Neural crest cell (in vitro differentiated cells): ENCODE results near the gene CBFA2T2. TPM values are rescaled to one million over a fixed set of nuclear protein-coding genes. Genes with fewer than 3 reads are reported as not detected.
"Not testable (repeated sequence)": the region's sequence is repeated elsewhere in the genome, so short reads cannot be mapped to it uniquely, and the experiment has no call there.

Experiments
- DNase-seq: peaks from one replicate; pipeline ENCODE4 v3.0.0; 2021; ENCODE audit warnings: low read depth, mixed read lengths, low spot score
- H3K27ac Mint-ChIP-seq: one replicate; pipeline ENCODE4 v1.8.0; 2021; ENCODE audit warnings: mild to moderate bottlenecking, mixed read lengths; ENCODE audit not compliant: unreplicated experiment
- H3K27me3 Mint-ChIP-seq: 2 replicates; pipeline ENCODE4 v1.8.0; 2021; ENCODE audit warnings: low read depth, mild to moderate bottlenecking, mixed read lengths
- H3K36me3 Mint-ChIP-seq: 2 replicates; pipeline ENCODE4 v1.8.0; 2021; ENCODE audit warnings: low read depth, mild to moderate bottlenecking, mixed read lengths
- H3K4me1 Mint-ChIP-seq: 2 replicates; pipeline ENCODE4 v1.8.0; 2021; ENCODE audit warnings: mixed read lengths
- H3K4me3 Mint-ChIP-seq: one replicate; pipeline ENCODE4 v1.8.0; 2021; ENCODE audit warnings: mild to moderate bottlenecking, mixed read lengths
- H3K9me3 Mint-ChIP-seq: 2 replicates; pipeline ENCODE4 v1.8.0; 2021; ENCODE audit warnings: mixed read lengths
- total RNA-seq: library from RNA; stranded (reverse); gene quantifications from 2 replicates; pipeline ENCODE4 v1.2.1, GENCODE V29; 2021
- TF ChIP-seq, protein P1 (sequence below): fragments of 200-600 bp; sonication (generic); conservative IDR thresholded peaks from 2 replicates; pipeline ENCODE4 v1.5.0; 2021; ENCODE audit warnings: antibody characterized with exemption, mild to moderate bottlenecking

CBFA2T2 gene
- total RNA-seq, 1 donor from 2014 or later = 36.5 TPM

DNA sequence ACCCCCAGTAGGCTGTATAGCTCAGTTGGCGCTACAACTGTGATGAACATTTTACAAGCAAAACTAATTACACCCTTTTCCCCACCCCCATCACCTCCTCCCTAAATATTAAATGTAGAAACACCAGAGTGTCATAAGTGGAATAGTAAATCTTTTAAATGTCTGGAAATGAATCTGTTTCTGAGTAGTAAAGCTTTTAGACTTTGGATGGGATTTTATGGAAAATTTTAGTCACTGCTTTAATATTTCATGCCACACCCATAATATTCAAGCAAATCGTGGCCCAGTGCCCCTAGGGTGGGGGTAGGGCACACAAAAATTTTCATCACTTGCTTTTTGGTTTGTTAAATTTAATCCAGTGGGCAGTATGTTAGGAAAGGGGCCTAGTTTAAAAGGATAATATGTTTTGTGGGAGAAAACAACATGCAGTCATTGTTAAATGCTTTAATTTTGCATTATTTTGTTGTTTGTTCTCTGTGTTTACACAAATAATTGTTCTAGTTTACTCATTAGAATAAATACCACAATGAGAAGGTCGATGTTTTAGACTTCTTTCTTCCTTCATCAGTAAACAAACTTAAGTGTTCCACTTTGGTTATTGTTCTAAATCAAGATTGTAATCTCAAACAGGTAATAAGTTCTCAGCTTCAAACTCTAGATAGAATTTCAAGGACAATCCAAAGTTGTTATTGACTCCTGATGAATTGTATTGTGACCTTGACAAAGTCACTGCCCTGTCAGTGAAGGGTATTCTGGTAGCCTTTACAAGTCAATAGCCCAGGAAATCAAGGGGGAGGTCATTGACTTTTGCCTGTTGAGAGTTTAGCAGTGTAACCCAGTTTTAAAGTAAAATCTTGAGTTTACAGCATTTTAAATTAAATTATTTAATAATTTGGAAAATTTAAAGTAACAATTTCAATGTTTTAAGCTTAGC, 79.2 kb downstream of the CBFA2T2 start:
- Mint-ChIP-seq H3K27ac (no peak overlapping the region), H3K27me3 (no peaks in the 10 kb centered on the region), H3K9me3 (no peaks in the 10 kb centered on the region), H3K36me3 (no peaks in the 10 kb centered on the region), H3K4me1 (peaks cover 44% of the 10 kb centered on the region), H3K4me3 (peak overlapping the region; percentile 72)
- TF ChIP-seq, protein P1, sequence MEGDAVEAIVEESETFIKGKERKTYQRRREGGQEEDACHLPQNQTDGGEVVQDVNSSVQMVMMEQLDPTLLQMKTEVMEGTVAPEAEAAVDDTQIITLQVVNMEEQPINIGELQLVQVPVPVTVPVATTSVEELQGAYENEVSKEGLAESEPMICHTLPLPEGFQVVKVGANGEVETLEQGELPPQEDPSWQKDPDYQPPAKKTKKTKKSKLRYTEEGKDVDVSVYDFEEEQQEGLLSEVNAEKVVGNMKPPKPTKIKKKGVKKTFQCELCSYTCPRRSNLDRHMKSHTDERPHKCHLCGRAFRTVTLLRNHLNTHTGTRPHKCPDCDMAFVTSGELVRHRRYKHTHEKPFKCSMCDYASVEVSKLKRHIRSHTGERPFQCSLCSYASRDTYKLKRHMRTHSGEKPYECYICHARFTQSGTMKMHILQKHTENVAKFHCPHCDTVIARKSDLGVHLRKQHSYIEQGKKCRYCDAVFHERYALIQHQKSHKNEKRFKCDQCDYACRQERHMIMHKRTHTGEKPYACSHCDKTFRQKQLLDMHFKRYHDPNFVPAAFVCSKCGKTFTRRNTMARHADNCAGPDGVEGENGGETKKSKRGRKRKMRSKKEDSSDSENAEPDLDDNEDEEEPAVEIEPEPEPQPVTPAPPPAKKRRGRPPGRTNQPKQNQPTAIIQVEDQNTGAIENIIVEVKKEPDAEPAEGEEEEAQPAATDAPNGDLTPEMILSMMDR = no peak
- DNase-seq = no peak

DNA sequence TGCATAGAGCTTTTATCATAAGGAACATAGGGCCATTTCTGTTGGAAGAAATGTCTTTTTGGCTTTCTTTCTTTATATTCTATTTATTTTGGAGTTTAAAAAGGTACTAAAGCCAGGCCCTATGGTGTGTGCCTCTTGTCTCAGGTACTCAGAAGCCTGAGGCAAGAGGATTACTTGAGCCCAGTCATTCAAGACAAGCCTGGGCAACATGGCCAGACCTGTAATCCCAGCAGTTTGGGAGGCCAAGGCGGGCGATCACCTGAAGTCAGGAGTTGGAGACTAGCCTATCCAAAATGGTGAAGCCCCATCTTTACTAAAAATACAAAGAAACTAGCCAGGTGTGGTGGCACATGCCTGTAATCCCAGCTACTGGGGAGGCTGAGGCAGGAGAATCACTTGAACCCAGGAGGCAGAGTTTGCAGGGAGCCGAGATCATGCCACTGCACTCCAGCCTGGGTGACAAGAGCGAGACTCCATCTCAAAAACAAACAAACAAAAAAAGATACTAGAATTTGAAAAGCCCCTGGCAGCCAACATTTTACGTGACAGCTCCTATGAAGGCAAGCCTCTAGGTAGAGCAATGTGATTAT, 80.0 kb downstream of the CBFA2T2 start:
- no peaks in the 10 kb centered on the region for H3K9me3 Mint-ChIP-seq
- no peak overlapping the region for H3K4me3 Mint-ChIP-seq
- no peak for DNase-seq
- no peaks in the 10 kb centered on the region for H3K36me3 Mint-ChIP-seq
- TF ChIP-seq, protein P1 = no peak
- no peaks in the 10 kb centered on the region for H3K27me3 Mint-ChIP-seq
- H3K27ac Mint-ChIP-seq = no peak overlapping the region
- H3K4me1 Mint-ChIP-seq = peaks cover 44% of the 10 kb centered on the region

DNA sequence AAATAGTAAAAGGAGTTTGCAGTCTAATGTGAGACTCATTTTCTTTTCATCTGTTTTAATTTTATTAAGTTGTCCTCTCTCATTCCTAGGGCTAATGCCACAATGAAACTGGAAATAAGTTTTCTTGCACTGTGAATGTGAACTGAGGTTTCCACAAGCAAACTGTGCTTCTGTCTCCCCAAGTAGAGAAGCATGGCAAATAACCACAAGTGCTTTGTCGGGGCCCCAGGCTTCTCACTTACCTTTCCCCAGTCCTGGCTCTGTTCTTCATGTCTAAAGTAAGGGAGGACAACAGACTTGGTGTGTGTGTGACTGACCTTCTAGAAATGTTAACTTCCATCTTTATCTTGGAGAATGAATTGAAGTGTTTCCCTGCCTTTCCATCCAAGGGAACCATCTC, 80.8 kb downstream of the CBFA2T2 start:
- Mint-ChIP-seq H3K27ac (no peak overlapping the region), H3K9me3 (no peaks in the 10 kb centered on the region), H3K4me1 (peaks cover 37% of the 10 kb centered on the region), H3K27me3 (no peaks in the 10 kb centered on the region), H3K36me3 (no peaks in the 10 kb centered on the region), H3K4me3 (no peak overlapping the region)
- no peak for DNase-seq
- TF ChIP-seq, protein P1 = no peak

DNA sequence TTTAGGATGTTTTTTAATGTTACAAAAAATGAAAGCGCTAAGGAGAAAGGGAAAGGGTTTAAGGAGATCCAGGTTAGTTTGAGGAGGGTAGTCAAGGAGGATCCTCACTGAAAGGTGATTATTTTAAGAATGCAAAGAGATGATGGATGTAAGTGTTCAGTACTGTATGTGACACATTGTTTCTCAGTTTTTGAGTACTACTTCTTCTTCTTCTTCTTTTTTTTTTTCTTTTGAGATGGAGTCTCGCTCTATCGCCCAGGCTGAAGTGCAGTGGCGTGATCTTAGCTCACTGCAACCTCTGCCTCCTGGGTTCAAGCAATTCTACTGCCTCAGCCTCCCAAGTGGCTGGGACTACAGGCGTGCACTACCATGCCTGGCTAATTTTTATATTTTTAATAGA, 83.4 kb downstream of the CBFA2T2 start:
- H3K27me3 Mint-ChIP-seq, H3K36me3 Mint-ChIP-seq, H3K27ac Mint-ChIP-seq, DNase-seq, H3K4me3 Mint-ChIP-seq, H3K9me3 Mint-ChIP-seq: not testable (repeated sequence)
- peaks cover 24% of the 10 kb centered on the region for H3K4me1 Mint-ChIP-seq

DNA sequence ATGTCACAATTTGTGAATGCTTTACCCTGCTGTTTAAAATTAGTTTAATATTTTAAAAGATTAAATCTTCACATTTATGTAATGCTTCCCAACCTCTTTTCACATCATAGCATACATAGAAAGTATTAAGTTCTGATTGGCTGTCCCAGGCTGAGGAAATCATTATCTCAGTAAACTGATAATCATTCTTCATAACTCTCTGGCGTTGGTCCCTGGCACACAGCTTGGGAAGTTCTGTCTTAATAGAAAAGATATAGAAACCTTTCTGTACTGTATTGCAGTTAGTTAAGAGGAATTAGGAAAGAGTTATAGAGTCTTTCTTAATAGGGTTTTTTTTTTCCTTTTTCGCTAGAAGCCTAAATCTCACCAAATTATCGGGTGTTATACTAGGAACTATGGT, 85.4 kb downstream of the CBFA2T2 start:
- Mint-ChIP-seq H3K4me3 (no peak overlapping the region), H3K36me3 (no peaks in the 10 kb centered on the region)
- TF ChIP-seq, protein P1 = no peak

More for the DNA sequence above, 85.4 kb downstream of the CBFA2T2 start:
- DNase-seq = no peak
- no peak overlapping the region for H3K27ac Mint-ChIP-seq
- peaks cover 9% of the 10 kb centered on the region for H3K4me1 Mint-ChIP-seq
- no peaks in the 10 kb centered on the region for H3K9me3 Mint-ChIP-seq
- H3K27me3 Mint-ChIP-seq = no peaks in the 10 kb centered on the region
